Superior temporal gyrus (tissue), 1 donor: Measurements from ENCODE around the gene KRTAP10-6.
"Not testable (repeated sequence)": the region's sequence is repeated elsewhere in the genome, so short reads cannot be mapped to it uniquely, and the experiment has no call there.

Source experiments
- DNase-seq: peaks from one replicate; pipeline ENCODE4 v3.0.0-alpha.2; 2016; ENCODE audit errors: extremely low spot score

KRTAP10-6 gene

DNA sequence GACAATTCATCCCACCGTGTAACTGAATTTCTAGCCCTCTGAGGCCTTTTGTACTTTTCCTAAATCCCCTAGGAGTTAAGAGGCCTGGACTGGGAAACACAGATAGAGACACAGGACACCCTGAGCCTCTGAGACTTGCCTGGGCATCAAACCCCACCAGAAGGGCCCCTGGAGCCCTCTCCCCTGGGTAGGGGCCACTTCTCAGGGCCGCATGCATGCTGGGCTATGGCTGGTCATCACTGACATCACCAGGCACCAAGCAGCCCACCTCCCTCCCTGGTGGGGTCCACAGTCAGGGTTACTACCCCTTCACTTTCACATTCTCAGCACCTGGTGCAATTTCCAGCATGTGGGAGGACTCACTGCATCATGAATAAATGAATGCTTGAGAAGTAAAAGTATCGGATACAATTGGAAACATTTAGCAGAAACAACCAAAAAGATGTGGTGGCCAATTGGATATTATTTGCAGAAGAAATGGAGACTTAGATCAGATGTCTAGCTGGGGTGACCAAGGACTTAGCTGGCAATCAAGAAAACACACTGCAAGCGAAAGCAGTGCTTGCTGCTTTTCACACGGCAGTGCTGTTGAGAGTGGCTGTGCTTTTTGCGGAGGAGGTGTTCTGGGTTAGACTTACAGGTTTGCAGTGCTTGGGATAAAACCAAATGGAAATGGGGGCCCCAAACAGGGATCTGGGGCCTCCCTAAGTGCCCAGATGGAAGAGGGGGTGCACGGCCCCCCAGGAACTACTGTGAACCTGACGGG lies 7.1 kb upstream of the KRTAP10-6 start:
- no peak for DNase-seq

GRCh38 chr21:44598061-44598460 lies 5.8 kb upstream of the KRTAP10-6 start:
- DNase-seq, result no peak

DNA sequence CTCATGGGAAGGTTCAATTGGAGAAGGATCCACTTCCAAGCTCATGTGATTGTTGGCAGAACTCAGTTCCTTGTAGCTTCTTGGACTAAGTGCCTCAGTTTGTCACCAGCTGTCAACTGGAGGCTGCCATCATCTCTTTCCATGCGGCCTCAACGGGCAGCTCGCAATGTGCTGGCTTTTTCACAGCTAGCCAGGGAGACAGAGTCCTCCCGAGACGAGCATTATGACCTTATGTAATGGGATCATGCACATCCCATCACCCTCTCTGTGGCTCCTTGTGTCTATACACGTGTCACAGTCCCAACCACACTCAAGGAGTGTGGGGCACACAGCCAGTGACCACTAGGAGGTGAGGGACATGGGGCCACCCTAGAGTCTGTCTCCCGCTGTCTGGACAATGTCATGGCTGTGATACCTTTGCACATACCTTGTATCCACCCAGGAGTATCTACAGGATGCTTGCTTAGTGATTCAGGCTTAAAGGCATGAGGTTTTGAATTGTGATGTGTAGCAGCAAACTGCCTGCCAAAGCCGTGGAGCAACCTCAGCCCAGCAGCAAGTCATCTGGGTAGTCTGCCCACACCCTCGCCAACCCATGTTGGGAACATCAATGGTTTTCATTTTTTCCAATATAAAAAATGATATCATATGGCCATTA lies 3.9 kb upstream of the KRTAP10-6 start:
- no peak for DNase-seq

- no peak for DNase-seq
Observed at GRCh38 chr21:44595524-44595923, 3.2 kb upstream of the KRTAP10-6 start.

- DNase-seq, result no peak
Observed at GRCh38 chr21:44594406-44594916, 2.2 kb upstream of the KRTAP10-6 start.

GRCh38 chr21:44593598-44594405 lies 1.5 kb upstream of the KRTAP10-6 start:
- no peak for DNase-seq

- not testable (repeated sequence) for DNase-seq
Observed at GRCh38 chr21:44591801-44592130, 539 bp downstream of the KRTAP10-6 start.

- not testable (repeated sequence) for DNase-seq
Observed at GRCh38 chr21:44590897-44591800, 1.2 kb downstream of the KRTAP10-6 start.

GRCh38 chr21:44590311-44590721 lies 2.0 kb downstream of the KRTAP10-6 start:
- DNase-seq, result no peak

- DNase-seq, result no peak
Observed at GRCh38 chr21:44589586-44590305, 2.6 kb downstream of the KRTAP10-6 start.

GRCh38 chr21:44589094-44589493 lies 3.2 kb downstream of the KRTAP10-6 start:
- DNase-seq, result no peak

GRCh38 chr21:44585892-44586291 lies 6.4 kb downstream of the KRTAP10-6 start:
- DNase-seq, result no peak

- DNase-seq, result no peak
Observed at GRCh38 chr21:44583800-44584147, 8.5 kb downstream of the KRTAP10-6 start.

- no peak for DNase-seq
Observed at GRCh38 chr21:44583089-44583799, 9.1 kb downstream of the KRTAP10-6 start.

DNA sequence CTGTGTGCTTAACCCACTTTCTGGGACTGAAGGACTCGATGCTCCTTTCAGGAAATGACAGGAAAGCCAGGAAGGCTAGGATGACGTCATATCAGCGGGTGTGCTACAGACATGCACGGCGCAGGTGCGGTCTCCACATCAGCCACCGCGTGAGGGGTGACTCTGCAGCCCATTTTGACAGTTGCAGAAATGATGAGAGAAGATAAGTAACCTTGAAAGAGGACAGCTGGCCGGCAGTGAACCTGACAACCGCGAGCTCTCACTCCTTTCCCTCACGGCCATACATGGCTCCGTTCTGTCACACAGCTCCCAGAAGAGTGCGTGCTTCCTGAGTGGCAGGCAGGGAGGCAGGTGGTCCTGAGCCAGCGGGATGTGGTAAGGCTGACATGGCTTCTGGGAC lies 10.2 kb downstream of the KRTAP10-6 start:
- no peak for DNase-seq

DNA sequence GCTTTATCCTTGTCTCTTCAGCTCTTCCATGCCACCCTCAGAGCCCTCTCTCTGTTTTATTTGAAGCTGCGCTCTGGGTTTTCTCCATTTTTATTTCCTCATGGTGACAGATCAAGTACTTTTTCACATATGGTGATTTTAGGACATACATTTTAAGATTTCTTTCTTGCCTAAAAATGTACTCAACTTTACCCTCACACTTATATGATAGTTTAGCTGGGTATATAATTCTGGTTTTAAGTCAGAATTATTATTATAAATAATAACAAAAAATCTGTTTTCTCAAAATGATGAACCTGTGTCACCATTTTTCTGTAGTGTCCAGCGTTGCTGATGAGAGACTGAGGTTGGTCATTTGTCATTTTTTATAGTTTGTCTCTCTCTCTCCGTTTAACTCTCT lies 11.1 kb downstream of the KRTAP10-6 start:
- DNase-seq, result no peak

DNA sequence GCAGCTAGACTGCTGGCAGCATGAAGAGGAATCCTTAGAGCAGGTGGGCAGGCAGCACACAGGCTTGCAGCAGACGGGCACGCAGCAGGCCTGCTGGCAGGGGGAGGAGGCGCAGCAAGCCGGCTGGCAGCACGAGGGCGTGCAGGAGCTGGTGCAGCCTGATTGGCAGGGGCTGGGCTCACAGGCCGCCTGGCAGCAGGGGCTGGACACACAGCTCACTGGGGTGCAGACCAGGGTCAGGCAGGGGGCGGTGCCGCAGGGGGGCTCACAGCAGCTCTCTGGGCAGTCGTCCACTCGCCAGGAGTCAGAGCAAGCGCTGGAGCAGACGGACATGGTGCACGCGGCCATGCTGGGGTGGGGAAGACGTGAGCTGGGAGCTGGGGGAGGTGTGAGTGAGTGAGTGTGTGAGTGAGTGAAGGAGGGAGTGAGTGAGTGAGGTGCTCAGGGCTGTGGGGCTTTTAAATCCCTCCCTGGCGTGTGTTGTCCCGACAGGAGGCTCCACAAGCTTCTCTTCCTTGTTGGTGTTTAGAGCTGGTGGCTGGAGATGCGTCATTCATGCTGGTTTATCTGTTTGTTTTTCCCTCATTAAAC lies 12.0 kb downstream of the KRTAP10-6 start, which contains the start of gene KRTAP10-5:
TSS of gene KRTAP10-5 (minus strand) at position 374 of the 591 bp plus-strand sequence. CDS start at position 348, 26 bp downstream.
- DNase-seq, result not testable (repeated sequence)

DNA sequence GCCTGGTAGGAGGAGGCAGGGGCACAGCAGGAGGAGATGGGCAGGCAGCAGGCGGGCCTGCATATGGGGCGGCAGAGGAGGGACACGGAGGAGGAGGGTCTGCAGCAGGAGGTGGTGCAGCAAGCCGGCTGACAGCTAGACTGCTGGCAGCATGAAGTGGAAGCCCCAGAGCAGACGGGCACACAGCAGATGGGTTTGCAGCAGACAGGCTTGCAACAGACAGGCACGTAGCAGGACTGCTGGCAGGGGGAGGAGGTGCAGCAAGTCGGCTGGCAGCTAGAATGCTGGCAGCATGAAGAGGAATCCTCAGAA lies 12.5 kb downstream of the KRTAP10-6 start:
- DNase-seq, result no peak

GRCh38 chr21:44579056-44579832 lies 13.1 kb downstream of the KRTAP10-6 start:
- no peak for DNase-seq
